Activated CD8-positive, alpha-beta memory T cell treated with anti-CD3 and anti-CD28 coated beads for 4 hours (primary cell): ENCODE data around the gene LIN37.
"Not testable (repeated sequence)": the region's sequence is repeated elsewhere in the genome, so short reads cannot be mapped to it uniquely, and the experiment has no call there.

Experiments
- DNase-seq, 2 donors: peaks; one replicate each; pipeline ENCODE4 v3.0.0-alpha.2; 2020; ENCODE audit warnings: low read depth in 2 of 2

Gene LIN37

DNA sequence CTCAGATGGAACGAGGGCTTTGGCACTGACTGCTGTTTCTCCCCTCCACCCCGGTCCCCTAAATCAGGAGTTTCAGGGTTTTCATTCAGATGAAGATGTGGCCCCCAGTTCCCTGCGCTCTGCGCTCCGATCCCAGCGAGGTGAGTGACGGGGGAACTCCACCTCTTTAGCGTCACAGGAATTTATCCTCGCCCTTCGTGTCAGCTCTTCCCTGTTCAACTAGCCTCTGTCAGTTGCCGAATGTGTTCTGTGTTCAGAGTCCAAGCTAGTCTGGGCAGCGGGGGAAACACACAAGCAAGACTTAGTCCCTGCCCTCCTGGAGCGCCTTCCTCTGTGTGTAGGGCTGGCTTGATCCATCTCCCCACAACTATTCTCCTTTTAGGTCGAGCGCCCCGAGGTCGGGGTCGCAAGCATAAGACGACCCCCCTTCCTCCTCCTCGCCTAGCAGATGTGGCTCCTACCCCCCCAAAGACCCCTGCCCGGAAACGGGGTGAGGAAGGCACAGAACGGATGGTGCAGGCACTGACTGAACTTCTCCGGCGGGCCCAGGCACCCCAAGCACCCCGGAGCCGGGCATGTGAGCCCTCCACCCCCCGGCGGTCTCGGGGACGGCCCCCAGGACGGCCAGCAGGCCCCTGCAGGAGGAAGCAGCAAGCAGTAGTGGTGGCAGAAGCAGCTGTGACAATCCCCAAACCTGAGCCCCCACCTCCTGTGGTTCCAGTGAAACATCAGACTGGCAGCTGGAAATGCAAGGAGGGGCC is 28.8 kb upstream of the LIN37 start:
- DNase-seq, result no peak

DNA sequence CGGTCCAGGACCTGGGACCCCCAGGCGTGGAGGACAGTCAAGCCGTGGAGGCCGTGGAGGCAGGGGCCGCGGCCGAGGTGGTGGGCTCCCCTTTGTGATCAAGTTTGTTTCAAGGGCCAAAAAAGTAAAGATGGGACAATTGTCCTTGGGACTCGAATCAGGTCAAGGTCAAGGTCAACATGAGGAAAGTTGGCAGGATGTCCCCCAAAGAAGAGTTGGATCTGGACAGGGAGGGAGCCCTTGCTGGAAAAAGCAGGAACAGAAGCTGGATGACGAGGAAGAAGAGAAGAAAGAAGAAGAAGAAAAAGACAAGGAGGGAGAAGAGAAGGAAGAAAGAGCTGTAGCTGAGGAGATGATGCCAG is 28.2 kb upstream of the LIN37 start:
- no peak for DNase-seq

DNA sequence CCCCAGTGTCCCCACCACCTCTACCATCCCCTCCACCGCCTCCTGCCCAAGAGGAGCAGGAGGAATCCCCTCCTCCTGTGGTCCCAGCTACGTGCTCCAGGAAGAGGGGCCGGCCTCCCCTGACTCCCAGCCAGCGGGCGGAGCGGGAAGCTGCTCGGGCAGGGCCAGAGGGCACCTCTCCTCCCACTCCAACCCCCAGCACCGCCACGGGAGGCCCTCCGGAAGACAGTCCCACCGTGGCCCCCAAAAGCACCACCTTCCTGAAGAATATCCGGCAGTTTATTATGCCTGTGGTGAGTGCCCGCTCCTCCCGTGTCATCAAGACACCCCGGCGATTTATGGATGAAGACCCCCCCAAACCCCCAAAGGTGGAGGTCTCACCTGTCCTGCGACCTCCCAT is 27.7 kb upstream of the LIN37 start:
- no peak for DNase-seq

DNA sequence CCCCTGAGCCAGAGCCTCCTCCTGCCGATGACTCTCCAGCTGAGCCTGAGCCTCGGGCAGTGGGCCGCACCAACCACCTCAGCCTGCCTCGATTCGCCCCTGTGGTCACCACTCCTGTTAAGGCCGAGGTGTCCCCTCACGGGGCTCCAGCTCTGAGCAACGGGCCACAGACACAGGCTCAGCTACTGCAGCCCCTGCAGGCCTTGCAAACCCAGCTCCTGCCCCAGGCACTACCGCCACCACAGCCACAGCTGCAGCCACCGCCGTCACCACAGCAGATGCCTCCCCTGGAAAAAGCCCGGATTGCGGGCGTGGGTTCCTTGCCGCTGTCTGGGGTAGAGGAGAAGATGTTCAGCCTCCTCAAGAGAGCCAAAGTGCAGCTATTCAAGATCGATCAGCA is 27.0 kb upstream of the LIN37 start:
- no peak for DNase-seq

DNA sequence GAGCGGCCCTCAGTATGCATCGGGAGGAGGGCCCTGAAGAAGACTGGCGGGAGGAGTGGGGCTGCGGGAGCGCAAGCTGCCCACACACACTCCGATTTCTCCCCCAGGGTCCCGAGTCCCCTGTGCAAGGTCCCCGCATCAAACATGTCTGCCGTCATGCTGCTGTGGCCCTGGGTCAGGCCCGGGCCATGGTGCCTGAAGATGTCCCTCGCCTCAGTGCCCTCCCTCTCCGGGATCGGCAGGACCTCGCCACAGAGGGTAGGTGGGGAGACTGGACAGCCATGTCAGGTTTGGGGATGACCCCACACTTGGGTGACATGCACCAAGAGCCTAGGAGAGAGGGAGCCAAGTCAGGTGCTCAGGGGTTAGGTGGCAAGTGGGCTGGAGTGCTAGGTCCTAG is 25.9 kb upstream of the LIN37 start:
- DNase-seq, result no peak

GRCh38 chr19:35722897-35723296 is 25.5 kb upstream of the LIN37 start:
- DNase-seq, result no peak

- no peak for DNase-seq
These were observed 24.7 kb upstream of the LIN37 start for GRCh38 chr19:35723671-35724070.

DNA sequence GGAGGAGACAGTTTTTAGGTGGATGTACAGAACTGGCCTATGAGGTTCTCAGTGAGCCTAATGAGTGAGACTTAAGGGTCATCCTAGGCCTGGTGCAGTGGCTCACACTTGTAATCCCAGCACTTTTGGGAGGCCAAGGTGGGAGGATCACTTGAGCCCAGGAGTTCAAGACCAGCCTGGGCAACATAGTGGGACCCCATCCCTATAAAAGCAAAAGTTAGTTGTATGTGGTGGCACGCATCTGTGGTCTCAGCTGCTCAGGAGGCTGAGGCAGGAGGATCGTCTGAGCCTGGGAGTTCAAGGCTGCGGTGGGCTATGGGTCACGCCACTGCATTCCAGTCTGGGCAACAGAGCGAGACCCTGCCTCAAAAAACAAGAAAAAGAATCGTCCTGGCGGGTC is 24.2 kb upstream of the LIN37 start:
- DNase-seq, result not testable (repeated sequence)

GRCh38 chr19:35724560-35724959 is 23.8 kb upstream of the LIN37 start:
- DNase-seq, result no peak

GRCh38 chr19:35725216-35725861 is 23.0 kb upstream of the LIN37 start:
- no peak for DNase-seq

GRCh38 chr19:35727053-35727955 is 21.1 kb upstream of the LIN37 start:
- no peak for DNase-seq

DNA sequence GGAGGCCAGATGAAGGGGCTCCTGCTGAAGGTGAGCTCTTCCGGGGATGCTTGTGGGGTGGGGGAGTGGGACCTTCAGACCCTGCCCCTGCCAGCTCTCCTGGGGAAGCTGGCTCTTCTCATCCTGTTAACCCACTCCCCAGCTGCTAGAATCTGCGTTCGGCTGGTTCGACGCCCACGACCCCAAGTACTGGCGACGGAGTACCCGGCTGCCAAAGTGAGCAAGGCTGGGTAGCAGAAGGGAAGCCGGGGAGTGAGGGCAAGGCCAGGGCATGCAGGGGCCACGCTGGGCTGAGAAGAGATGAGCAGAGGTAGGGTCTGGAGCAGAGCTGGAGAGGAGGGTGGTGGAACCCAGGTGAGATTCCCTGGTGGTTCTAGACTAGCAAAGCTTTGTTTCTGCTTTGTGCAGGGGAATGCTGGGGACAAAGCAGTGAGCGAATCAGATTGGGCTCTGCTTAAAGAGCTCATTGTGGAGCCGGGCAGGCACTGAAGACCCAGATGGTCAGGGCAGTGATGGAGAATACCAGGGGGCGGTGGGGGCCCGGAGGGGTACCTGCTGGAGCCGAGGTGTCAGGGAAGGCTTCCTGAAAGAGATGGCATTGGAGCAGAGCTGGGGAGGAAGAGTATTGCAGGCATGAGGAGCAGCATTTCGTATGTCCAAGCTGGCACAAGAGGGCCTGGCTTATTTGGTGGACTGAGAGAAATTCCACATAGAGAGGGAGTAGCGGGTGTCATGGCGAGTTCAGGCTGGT is 20.2 kb upstream of the LIN37 start:
- DNase-seq, result no peak

- DNase-seq, result no peak
These were observed 19.4 kb upstream of the LIN37 start for GRCh38 chr19:35729021-35729420.

- DNase-seq, result no peak
These were observed 18.6 kb upstream of the LIN37 start for GRCh38 chr19:35729763-35730162.

- DNase-seq, result no peak
These were observed 18.1 kb upstream of the LIN37 start for GRCh38 chr19:35730326-35730725.

GRCh38 chr19:35731353-35731752 is 17.0 kb upstream of the LIN37 start:
- no peak for DNase-seq

GRCh38 chr19:35731779-35732405 is 16.5 kb upstream of the LIN37 start:
- no peak for DNase-seq

- no peak for DNase-seq
These were observed 15.7 kb upstream of the LIN37 start for GRCh38 chr19:35732540-35733179.

- DNase-seq, result no peak
These were observed 14.9 kb upstream of the LIN37 start for GRCh38 chr19:35733180-35734125.

DNA sequence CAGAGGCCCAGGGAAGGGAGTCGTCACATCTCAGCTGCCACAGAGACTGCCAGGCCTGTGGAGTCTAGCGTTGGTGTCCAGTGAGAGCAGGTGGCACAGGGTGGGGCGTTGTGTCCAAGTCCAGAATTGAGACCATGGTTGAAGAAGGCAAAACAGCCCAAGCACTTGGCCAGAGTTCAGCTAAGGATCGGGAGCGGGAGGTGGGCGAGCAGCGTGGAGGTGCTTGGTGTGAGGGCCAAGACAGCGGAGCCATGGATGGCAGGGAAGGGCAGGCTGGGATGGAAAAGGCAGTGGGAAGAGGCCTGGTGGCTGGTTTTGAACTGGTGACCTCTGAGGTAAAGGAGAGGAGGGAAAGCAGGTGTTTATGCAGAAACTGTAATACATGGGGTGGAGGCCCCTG is 14.1 kb upstream of the LIN37 start:
- DNase-seq, result no peak
